Natural killer cell treated with Interleukin-12 subunit alpha and Interleukin-12 subunit beta and Interleukin-15 and Interleukin-18, amount 100 ng/mL, for 72 hours (primary cell): ENCODE measurements around the gene PHETA1. TPM values are rescaled to one million over a fixed set of nuclear protein-coding genes. Genes with fewer than 3 reads are reported as not detected.
A peak's percentile ranks its signal among the peaks of the same experiment; 100 is the strongest.

ENCODE experiments used
- ATAC-seq, 2 donors: fragments of 150-1000 bp; cut with Tn5 transposase in 1 of 2; sonication (Bioruptor Pico), chemical (Tn5 transposase) in 1 of 2; 2 replicates each; pipeline ENCODE4 v1.10.0; 2021
- DNase-seq: peaks from one replicate; pipeline ENCODE4 v3.0.0; 2022; ENCODE audit warnings: low spot score
- H3K27ac Mint-ChIP-seq, 2 donors: 1 replicate in 1 of 2; 2 replicates in 1 of 2; pipeline ENCODE4 v1.8.0; 2022; ENCODE audit warnings: mixed read lengths in 2 of 2, mild to moderate bottlenecking in 1 of 2, moderate library complexity in 1 of 2
- H3K27me3 Mint-ChIP-seq, 2 donors: 1 replicate in 1 of 2; 2 replicates in 1 of 2; pipeline ENCODE4 v1.8.0; 2022; ENCODE audit warnings: mixed read lengths in 2 of 2
- H3K36me3 Mint-ChIP-seq: one replicate; pipeline ENCODE4 v1.8.0; 2022; ENCODE audit warnings: mixed read lengths
- H3K4me1 Mint-ChIP-seq, 2 donors: 1 replicate in 1 of 2; 2 replicates in 1 of 2; pipeline ENCODE4 v1.8.0; 2022; ENCODE audit warnings: low read depth in 2 of 2, mixed read lengths in 2 of 2, mild to moderate bottlenecking in 1 of 2
- H3K4me3 Mint-ChIP-seq: one replicate; pipeline ENCODE4 v1.8.0; 2022; ENCODE audit warnings: mixed read lengths
- H3K9me3 Mint-ChIP-seq: 2 replicates; pipeline ENCODE4 v1.8.0; 2022; ENCODE audit warnings: mixed read lengths
- total RNA-seq, 2 donors: library from RNA; stranded (reverse); gene quantifications; one replicate each; pipeline ENCODE4 v1.2.3, GENCODE V29; 2022

The PHETA1 gene
- total RNA-seq = 1 to 10 TPM; 2.1 to 2.2 TPM

- Mint-ChIP-seq H3K4me3 (peak within 1 kb of the TSS; percentile 82), H3K36me3 (no peaks in the 10 kb centered on the region), H3K4me1 (peaks cover 19 to 21% of the 10 kb centered on the region in 2 donors), H3K27me3 (peaks cover 0 to 4% of the 10 kb centered on the region in 2 donors), H3K27ac (no peak within 1 kb of the TSS), H3K9me3 (no peaks in the 10 kb centered on the region)
- peak; percentile 98 for ATAC-seq
- DNase-seq = peak; percentile 95
Observed at GRCh38 chr12:111368788-111369495, at the start of gene PHETA1. Gene PHETA1, minus strand, starts transcription at chr12:111369095. Its CDS starts 5,668 bp downstream, at chr12:111363427.

DNA sequence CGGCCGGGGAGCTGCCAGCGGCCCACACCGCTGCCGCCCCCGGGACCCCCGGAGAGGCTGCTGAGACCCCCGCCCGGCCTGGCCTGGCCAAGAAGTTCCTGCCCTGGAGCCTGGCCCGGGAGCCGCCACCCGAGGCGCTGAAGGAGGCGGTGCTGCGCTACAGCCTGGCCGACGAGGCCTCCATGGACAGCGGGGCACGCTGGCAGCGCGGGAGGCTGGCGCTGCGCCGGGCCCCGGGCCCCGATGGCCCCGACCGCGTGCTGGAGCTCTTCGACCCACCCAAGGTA is 49.6 kb upstream of the PHETA1 start:
- Mint-ChIP-seq H3K4me3 (no peak overlapping the region), H3K27me3 (no peaks in the 10 kb centered on the region), H3K36me3 (no peaks in the 10 kb centered on the region), H3K27ac (no peak overlapping the region), H3K4me1 (peaks cover 11 to 22% of the 10 kb centered on the region in 2 donors), H3K9me3 (no peaks in the 10 kb centered on the region)
- ATAC-seq = no peak
- DNase-seq = no peak

DNA sequence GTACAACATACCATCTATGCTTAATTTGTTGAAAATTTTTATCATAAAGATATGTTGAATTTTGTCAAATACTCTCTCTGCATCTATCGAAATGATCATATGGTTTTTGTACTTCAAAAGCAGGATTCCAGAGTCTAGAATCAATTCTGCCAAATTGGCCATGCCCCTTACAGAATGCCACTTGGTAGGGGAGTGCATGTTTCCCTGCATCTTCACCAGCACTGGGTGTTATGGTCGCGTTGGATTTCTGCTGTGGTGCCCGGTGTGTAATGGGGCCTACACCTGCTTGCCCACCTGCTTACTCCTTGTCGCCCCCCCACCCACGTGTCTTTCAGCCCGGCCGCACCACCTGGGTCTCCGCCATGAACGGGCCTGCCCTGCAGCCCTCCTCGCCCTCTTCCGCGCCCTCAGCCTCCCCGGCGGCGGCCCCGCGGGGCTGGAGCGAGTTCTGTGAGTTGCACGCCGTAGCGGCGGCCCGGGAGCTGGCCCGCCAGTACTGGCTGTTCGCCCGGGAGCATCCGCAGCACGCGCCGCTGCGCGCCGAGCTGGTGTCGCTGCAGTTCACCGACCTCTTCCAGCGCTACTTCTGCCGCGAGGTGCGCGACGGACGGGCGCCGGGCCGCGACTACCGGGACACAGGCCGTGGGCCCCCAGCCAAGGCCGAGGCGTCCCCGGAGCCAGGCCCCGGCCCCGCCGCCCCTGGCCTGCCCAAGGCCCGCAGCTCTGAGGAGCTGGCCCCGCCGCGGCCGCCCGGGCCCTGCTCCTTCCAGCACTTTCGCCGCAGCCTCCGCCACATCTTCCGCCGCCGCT is 49.1 kb upstream of the PHETA1 start:
- Mint-ChIP-seq H3K27me3 (no peaks in the 10 kb centered on the region), H3K27ac (no peak overlapping the region), H3K36me3 (no peaks in the 10 kb centered on the region), H3K4me3 (no peak overlapping the region), H3K4me1 (peaks cover 16 to 27% of the 10 kb centered on the region in 2 donors), H3K9me3 (no peaks in the 10 kb centered on the region)
- DNase-seq (no peak), ATAC-seq (no peak)

DNA sequence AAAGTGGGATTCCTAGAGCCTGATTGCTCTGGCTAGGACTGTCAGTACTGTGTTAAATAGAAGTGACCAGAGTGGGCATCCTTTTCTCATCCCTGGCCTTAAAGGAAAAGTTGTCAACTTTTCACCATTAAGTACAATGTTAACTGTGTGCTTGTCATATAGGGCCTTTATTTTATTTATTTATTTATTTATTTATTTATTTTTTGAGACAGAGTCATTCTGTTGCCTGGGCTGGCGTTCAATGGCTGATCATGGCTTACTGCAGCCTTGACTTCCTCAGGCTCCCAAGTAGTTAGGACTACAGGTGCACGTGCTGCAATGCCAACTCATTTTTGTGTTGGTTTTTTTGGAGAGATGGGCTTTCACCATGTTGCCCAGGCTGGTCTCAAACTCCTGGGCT is 48.4 kb upstream of the PHETA1 start:
- Mint-ChIP-seq H3K36me3 (no peaks in the 10 kb centered on the region), H3K27ac (no peak overlapping the region), H3K9me3 (no peaks in the 10 kb centered on the region), H3K4me1 (peaks cover 23 to 31% of the 10 kb centered on the region in 2 donors), H3K27me3 (no peaks in the 10 kb centered on the region), H3K4me3 (no peak overlapping the region)
- ATAC-seq (no peak), DNase-seq (no peak)

DNA sequence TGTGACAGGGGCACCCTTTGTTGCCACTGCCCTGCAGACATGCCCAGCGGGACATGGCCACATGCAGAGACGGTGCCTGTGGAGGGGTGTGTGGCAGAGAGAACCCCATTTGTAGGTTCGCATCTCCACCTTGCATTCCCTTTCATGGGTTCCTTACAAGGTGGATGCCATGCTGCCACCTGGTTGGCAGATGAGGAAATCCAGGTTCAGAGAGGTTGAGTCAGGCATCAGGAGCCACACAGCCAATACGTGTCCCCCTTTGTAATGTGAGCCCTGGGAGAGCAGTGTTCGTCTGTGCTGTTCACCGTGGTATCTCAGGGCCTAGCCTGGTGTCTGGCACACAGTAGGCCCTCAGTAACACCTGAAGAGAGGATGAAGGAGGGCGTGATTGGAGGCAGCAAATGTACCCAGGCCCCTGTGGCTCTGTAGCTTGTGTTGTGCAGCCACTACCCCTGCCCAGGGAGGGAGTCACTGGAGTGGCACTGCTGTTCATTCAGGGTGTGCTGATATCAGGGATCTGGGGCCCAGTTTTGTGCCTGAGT is 45.9 kb upstream of the PHETA1 start:
- Mint-ChIP-seq H3K9me3 (no peaks in the 10 kb centered on the region), H3K4me1 (peaks cover 34 to 49% of the 10 kb centered on the region in 2 donors), H3K27me3 (no peaks in the 10 kb centered on the region), H3K36me3 (no peaks in the 10 kb centered on the region), H3K27ac (no peak overlapping the region), H3K4me3 (no peak overlapping the region)
- ATAC-seq (no peak), DNase-seq (no peak)

GRCh38 chr12:111413442-111414086 is 44.7 kb upstream of the PHETA1 start:
- DNase-seq (no peak), ATAC-seq (no peak)
- peaks cover 35 to 53% of the 10 kb centered on the region in 2 donors for H3K4me1 Mint-ChIP-seq
- H3K4me3 Mint-ChIP-seq = no peak overlapping the region
- H3K27ac Mint-ChIP-seq = peak overlapping the region in 1 of 2 donors; percentile 83
- H3K9me3 Mint-ChIP-seq = no peaks in the 10 kb centered on the region
- H3K36me3 Mint-ChIP-seq = no peaks in the 10 kb centered on the region
- no peaks in the 10 kb centered on the region for H3K27me3 Mint-ChIP-seq

DNA sequence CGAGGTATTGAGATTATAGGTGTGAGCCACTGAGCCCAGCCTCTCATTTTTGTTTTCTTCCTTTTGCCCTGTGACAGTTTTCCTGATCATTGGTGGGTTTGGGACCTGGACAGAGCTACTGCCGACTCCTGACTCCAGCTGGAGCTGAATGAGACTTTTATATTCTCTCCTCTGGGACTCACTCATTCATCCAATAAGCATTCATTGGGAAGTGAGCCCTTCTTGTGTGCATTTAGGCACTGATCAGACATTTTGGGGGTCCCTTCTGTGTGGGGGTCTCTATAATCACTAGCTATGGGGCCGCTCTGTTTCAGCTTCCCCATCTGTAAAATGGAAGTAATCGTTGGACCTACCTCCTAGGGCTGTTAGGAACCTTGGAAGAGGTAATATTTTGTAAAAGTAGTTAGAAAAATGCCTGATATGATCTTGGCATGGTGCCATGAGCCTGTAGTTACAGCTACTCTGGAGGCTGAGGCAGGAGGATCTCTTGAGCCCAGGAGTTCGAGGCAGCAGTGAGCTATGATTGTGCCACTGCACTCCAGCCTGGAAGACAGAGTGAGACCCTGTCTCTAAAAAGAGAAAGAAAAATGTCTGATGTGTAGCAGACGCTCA is 44.0 kb upstream of the PHETA1 start:
- H3K4me1 Mint-ChIP-seq = peaks cover 41 to 58% of the 10 kb centered on the region in 2 donors
- H3K27ac Mint-ChIP-seq = peak overlapping the region; percentile 57 to 83
- DNase-seq (no peak), ATAC-seq (no peak)
- H3K27me3 Mint-ChIP-seq = no peaks in the 10 kb centered on the region
- no peaks in the 10 kb centered on the region for H3K9me3 Mint-ChIP-seq
- H3K36me3 Mint-ChIP-seq = no peaks in the 10 kb centered on the region
- H3K4me3 Mint-ChIP-seq = no peak overlapping the region

GRCh38 chr12:111412007-111412829 is 43.3 kb upstream of the PHETA1 start:
- H3K4me1 Mint-ChIP-seq = peaks cover 44 to 63% of the 10 kb centered on the region in 2 donors
- no peaks in the 10 kb centered on the region for H3K27me3 Mint-ChIP-seq
- peak overlapping the region; percentile 57 for H3K4me3 Mint-ChIP-seq

GRCh38 chr12:111411185-111411764 is 42.4 kb upstream of the PHETA1 start:
- Mint-ChIP-seq H3K27me3 (no peaks in the 10 kb centered on the region), H3K4me3 (no peak overlapping the region), H3K27ac (no peak overlapping the region), H3K4me1 (peaks cover 50 to 63% of the 10 kb centered on the region in 2 donors), H3K9me3 (no peaks in the 10 kb centered on the region), H3K36me3 (no peaks in the 10 kb centered on the region)
- DNase-seq (no peak), ATAC-seq (no peak)

More at GRCh38 chr12:111412007-111412829, 43.3 kb upstream of the PHETA1 start:
- no peaks in the 10 kb centered on the region for H3K9me3 Mint-ChIP-seq
- ATAC-seq (peak; percentile 42 to 59), DNase-seq (no peak)
- H3K36me3 Mint-ChIP-seq = no peaks in the 10 kb centered on the region
- peak overlapping the region; percentile 57 to 83 for H3K27ac Mint-ChIP-seq

- peak overlapping the region; percentile 39 for H3K4me3 Mint-ChIP-seq
- H3K27me3 Mint-ChIP-seq = no peaks in the 10 kb centered on the region
- peak overlapping the region in 1 of 2 donors; percentile 51 for H3K27ac Mint-ChIP-seq
Observed at GRCh38 chr12:111410431-111411184, 41.7 kb upstream of the PHETA1 start.

GRCh38 chr12:111409780-111410430 is 41.0 kb upstream of the PHETA1 start:
- Mint-ChIP-seq H3K4me1 (peaks cover 47 to 57% of the 10 kb centered on the region in 2 donors), H3K4me3 (peak overlapping the region; percentile 39), H3K36me3 (no peaks in the 10 kb centered on the region), H3K27me3 (no peaks in the 10 kb centered on the region), H3K27ac (peak overlapping the region in 1 of 2 donors; percentile 51), H3K9me3 (no peaks in the 10 kb centered on the region)
- DNase-seq (no peak), ATAC-seq (no peak)

More at GRCh38 chr12:111410431-111411184, 41.7 kb upstream of the PHETA1 start:
- DNase-seq (no peak), ATAC-seq (no peak)
- peaks cover 50 to 60% of the 10 kb centered on the region in 2 donors for H3K4me1 Mint-ChIP-seq
- H3K9me3 Mint-ChIP-seq = no peaks in the 10 kb centered on the region
- no peaks in the 10 kb centered on the region for H3K36me3 Mint-ChIP-seq
